Fibroblast of skin of right quadriceps (primary cell): ENCODE results near the gene CCN6.
"Not testable (repeated sequence)": the region's sequence is repeated elsewhere in the genome, so short reads cannot be mapped to it uniquely, and the experiment has no call there.

Source experiments
- DNase-seq: peaks from one replicate; pipeline ENCODE4 v3.0.0-alpha.2; 2013

Gene CCN6

DNA sequence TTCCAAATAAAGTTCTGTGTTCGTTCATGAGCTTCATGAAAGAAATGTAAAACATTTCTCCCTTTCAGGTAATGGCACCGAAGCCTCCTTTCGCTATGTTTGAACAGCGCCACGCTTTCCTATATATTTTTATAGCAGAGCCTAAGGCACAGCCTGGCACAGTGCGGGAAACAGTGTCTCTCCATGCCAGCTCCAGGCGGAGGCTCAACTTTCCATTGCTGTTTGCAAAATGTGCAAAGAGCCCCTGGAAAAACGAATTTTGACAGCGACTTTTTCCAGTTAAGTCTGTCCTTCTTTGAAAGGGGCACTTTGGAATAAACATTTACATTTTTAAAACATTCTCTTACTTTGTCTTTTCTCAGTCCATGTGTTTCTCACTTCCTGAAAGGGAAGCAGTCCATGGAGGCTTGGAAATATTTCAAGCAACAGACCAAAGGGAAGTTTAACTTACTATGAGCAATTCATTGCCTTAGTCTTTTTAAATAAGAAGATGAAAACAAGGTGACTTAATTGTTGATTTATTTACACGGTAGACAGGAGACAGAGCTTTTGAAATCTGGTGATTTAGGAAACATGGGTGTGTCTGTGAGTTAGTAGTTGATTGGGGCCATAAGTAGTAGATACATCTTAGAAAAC, 769 bp downstream of the CCN6 start:
- no peak for DNase-seq

DNA sequence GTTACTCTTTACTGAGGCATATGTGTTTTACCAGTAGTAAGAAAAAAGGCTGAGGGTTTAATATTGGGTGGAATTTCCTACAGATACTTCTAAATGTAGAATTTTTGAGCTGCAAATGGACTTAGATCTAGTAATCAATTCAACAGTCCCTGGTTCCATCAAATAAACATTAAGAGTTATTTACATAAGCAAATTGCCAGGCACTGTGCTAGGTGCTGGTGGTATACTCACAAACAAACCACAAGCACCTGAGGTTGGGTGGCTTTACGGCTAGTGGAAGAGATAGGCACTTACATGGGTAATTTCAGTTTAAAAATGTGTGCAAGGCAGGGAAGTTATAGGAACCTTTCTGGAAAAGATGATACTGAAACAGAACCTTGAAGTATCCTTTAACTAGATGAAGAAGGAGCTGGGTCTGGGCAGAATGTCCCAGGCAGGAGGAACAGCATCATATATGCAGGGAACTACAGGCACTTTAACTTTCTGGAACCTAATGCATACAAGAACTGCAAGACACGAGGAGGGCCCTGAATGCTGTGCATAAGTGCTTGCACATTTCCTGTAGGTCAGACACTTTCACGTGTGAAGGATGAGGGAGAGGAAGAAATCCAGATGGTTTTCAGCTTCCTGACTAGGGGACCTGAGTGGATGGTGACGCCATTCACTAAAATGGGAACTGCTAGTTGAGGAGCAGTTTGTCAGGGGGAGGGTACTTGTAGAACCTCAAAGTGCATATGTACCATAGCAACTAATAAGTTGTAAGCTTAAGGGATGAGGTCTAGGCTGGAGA, 4.5 kb downstream of the CCN6 start:
- DNase-seq = no peak

DNA sequence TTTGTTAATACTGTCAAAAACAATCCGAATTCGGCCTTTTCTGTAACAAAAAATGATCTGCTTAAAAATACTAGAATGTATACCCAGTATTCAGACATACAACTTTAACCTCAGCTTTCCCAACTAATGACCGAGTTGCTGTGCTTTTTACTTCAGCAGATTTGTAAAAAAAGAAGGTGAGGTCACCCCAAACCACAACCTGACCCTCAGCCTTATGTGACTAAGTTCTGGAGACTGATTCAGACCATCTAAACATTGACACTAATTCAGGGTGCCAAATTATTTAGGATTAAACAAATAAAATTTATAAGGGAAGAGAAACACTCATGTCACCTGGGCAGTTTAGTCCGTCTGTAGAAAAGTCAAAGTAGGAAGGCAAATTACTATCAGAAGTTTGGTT, 7.7 kb downstream of the CCN6 start:
- no peak for DNase-seq

DNA sequence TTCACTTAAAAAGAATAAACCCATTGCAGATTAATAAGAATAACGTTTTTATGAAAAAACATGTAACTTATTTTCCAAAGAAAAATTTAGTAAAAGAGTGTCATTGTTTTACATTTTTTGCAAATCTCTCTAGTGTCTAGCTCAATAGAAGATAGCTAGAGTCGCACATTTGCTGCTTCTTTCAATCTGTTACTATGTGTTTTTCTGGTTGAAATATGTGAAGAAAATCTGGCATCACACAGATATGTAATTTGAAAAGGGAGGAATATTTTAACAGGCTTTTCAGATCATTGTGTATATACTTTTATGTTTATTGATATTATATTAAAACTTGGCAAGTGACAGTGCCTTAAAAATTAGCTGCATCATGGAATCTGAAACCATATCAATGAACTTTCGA, 9.1 kb downstream of the CCN6 start:
- no peak for DNase-seq

DNA sequence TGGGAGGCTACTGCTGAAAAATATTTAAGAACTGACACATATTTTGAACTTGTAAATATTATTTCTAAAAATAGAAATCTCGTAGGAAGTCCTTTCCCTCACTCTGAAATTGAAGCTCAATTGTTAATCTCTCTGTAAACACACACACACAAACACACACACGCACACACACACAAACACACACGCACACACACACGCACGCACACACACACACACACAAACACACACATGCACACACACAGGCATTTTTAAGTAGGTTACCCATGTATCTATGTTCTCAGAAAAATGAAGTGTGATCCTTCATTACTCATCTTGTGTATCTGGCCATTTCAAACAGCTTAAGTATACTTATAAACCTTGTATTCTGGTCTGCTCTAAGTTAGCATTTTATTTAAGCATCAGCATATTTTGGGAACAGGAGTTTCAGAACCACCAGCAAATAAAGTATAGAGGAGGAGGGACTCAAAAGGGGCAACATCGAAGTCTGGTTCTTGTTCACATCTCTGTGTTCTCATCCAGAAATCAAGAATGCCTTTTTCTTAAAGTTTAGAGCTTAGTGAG, 11.6 kb downstream of the CCN6 start:
- no peak for DNase-seq

DNA sequence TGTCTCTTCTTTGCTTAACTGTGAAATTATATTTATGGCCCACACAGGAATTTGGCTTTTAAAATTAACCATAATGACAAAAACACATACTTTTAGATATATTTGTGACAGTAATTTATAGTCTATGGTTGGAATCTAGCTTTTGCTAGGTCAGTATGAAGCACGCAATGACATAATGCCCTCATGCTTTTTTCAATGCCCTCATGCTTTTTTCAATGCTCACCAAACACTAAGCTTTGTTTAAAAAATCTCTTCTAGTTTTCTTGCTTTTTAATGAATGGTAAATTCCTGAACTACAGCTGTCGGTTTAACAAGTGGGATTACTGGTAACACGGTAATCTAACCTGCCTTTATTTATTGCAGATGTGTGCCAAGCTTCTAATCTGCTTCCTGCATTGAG, 12.7 kb downstream of the CCN6 start:
- no peak for DNase-seq

DNA sequence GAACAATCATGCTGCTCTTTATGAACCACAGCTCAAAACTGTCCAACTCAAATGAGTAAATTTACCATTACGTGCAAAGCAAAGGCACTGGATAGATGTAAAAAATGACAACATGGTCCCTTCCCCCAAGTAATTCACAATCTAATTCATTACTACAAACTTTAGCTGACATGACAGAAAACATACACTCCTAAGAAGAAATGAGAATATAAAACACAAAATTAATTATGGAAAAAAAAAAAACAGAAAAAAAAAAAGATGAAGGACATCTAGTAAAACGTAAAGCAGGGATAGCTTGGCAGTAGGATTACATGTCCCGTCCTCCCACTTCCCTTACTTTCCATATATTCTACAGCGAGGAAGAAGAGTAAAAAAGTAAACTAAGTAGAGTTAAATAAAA, 27.7 kb downstream of the CCN6 start:
- no peak for DNase-seq

DNA sequence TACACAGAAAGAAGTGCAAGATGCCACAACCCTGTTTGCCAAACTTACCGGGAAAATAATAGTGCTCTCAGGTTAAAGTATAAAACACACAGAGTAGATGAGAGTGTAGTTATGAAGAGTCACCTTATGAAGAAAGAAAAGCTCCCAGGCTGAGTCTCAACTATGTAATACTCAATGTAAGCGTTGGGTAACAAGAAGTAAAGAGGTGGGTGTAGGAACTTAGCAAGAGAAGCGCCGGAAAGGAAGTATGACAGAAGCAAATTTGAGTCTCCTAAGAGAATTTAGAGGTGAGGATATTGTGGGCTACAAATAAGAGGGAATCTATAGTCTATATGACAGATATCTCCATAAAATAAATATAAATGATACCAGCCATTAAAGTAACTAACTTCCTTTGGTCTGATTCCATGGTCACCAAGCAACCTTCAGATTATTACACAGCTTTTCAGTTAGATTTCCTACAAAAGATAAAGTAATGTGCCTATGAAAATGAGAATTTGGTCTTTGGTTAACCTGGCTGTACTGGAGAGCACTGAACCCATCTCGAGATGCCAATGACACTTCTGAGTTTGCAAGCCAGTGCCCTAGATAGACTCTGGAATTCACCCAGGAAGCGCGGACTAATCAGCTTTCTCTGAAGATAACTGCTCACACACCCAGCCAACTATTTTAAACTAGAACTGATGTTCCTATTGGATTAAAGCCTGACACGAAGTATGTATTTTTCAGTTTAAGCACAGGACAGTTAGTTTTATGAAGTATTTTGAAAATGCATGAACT, 31.6 kb downstream of the CCN6 start:
- no peak for DNase-seq

DNA sequence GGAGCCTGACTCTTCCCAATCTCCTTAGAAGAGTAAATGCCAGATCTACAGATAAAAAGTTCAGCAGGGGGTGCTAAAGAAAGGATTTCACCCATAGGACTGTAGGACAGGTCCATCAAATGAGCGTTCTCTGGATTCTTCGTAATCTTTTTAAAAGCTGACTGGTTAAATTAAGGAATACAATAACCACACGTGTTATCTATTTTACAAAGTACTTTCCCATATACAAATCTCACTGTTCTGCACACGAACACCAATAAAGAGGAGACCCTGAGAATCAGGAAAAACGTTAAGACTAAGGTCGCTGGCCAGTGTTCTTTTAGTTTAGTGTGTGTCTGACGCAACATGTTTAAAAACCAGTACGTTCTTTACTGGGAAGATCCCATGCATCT, 32.8 kb downstream of the CCN6 start:
- DNase-seq = peak; percentile 66

DNA sequence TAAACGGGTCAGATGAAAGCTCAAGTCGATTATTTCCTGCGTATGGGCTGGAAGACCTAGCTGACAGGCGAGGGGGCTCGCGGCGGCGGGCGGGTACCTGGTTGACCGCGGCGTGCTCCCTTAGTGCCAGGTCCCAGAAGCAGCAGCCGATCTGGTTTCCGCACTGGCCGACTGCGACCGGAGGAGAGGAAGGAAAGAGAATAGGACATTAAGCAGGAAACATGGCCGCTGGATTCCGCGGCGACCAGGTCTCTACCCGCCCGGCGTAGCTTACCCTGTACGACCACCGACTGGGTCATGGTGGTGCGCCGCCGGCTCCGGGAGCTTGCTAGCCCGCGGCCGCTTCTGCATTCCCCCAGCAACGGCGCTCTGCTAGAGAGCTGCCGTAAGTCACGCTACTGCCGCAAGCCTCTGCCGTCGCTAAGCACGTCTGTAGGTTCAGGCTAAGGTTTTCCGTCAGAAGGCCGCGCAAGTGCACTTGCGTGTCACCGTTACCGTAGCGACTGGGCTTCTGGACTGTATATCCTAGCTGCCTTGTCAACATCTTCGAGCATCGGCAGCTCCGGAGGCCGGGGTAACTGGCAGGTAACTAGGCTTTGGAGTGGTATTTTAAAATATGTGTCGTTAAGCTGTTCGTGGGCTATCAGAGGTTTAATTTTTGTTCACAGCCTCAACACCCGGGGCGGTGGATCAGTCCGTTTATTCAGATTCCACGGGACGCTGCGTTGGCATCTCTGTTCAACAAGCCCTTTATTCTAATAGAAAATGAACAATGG, 33.4 kb downstream of the CCN6 start, which contains the start of the genes FAM229B and TUBE1:
Gene FAM229B, plus strand, starts transcription at position 456 of the 776 bp plus-strand sequence. CDS start 11,693 bp downstream, outside the sequence.
Gene TUBE1, minus strand, starts transcription at position 347 of the 776 bp plus-strand sequence. Its CDS starts 48 bp downstream, at position 299.
- DNase-seq = peak; percentile 96

DNA sequence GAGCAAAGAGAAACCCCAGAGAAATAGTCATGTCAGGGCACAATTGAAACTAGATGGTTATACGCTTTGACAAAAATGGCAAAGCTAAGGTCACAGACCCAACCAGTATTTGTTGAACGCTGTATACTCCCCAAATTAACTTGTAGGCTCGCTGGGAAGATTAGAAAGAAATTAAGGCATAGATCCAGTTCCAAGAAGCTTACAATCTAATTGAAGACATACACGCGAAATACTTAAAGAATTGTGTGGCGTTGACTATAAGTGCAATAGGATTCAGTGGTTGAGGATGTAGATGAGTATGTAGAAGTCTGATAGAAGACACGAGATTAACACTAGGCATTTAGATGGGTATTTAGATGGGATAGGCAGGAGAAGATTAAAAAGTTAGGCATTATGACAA, 34.0 kb downstream of the CCN6 start:
- DNase-seq = no peak

DNA sequence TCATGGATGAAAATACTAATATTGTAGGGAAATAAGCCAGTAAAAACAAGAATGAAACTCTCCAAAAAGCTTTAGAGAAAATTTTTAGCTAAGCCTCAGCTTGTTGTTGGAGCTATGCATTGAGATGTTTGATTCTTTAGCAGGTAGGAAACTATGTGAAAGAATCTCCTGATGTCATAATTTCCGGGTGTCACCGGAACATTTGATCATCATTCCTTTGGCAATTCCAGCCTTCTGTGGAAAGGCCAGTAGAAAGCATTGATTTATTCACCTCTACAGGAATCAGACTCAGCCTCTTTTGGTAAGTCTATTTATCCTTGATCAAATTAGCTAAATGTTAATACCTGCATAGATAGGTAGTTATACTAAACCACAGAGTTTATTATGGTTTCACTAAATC, 43.0 kb downstream of the CCN6 start:
- no peak for DNase-seq

DNA sequence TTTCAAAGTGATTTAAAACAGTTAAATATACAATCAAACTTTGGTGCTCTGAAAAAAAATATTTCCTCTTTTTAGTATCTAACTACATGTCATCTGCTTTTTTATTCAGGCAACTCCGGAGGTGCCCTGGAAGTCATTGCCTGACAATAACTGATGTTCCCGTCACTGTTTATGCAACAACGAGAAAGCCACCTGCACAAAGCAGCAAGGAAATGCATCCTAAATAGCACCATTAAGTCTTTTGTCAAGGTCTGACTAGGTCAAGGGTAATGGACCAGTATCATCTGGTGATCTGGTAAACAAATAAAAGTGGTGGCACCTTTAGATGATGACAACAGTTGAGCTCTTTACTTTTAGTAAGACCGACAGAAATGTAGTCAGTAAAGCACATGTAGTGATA, 46.7 kb downstream of the CCN6 start:
- DNase-seq = no peak

DNA sequence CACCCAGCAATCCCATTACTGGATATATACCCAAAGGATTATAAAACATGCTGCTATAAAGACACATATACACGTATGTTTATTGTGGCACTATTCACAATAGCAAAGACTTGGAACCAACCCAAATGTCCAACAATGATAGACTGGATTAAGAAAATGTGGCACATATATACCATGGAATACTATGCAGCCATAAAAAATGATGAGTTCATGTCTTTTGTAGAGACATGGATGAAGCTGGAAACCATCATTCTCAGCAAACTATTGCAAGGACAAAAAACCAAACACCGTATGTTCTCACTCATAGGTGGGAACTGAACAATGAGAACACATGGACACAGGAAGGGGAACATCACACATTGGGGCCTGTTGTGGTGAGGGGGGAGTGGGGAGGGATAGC, 52.1 kb downstream of the CCN6 start:
- DNase-seq = not testable (repeated sequence)

DNA sequence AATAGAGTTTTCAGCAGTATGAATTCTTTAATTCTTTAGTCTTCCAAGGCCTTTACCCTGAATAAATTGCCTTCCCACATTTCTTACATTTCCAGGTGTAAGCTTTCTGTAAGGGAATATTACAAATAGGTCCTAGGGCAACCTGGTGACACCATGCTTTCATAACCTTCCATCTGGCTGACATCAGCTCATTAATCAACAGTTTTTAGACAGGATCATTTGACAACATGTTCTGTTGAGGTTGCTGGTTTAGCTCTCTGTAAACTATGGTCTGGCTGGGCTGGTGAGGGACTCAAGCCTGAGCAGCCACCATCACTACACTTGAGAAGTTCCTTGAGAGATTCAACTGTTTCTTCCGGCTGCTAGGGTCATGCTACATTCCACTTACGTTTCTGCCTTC, 52.7 kb downstream of the CCN6 start:
- no peak for DNase-seq

DNA sequence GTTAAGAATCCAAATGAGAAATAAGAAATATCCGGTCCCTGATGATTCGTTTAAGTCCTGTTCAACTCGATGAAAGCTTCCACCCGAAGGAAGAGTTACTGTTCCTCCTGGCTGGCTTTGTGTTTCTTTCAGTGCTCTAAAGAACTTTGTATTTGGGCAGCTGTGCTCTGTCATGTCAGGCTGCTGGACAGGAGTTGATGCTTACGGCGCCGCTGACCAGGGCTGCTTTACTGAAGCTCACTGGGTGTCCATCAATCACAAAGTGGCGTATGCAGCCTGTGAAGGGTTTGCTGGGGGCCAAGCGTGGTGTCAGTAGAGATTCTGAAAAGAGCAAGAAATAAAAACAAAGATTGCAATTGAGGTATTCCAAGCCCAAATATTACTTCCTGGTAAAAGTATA, 55.4 kb downstream of the CCN6 start:
- DNase-seq = no peak

DNA sequence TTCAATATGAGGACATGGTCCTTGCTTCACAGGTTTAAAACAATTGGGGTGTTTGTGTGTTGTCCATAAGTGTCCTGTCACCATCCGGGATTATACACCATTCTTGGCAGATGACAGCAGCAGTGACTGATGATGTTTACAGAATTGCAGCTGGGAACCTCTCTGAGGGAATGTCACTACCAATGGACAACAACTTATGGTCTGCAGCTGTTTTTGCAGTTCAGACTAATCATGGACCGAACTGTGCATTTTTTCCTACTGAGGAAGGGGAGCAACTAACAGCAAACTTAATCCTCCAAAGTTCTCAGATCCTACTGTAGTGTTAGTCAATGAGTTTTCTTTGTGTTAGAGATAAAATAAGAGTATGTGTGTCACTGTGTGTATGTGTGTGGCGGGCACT, 59.5 kb downstream of the CCN6 start:
- no peak for DNase-seq

DNA sequence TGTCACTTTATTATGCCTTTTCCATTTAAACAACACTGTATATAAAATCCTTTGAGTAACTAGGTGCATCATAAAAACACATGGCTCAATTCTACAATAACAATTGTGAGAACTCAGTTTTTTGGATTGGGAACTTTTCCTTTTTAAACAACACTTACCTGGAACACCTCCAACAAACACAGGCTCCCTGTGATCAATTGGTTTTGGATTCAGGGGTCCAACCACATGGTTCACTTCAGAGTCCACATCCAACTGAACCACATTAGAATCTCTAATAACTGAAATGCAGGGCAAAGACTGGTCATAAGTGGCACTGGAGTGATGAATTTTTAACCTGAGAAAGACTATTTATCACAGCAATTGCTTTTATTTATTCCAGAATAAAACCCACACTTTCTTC, 60.0 kb downstream of the CCN6 start:
- no peak for DNase-seq

DNA sequence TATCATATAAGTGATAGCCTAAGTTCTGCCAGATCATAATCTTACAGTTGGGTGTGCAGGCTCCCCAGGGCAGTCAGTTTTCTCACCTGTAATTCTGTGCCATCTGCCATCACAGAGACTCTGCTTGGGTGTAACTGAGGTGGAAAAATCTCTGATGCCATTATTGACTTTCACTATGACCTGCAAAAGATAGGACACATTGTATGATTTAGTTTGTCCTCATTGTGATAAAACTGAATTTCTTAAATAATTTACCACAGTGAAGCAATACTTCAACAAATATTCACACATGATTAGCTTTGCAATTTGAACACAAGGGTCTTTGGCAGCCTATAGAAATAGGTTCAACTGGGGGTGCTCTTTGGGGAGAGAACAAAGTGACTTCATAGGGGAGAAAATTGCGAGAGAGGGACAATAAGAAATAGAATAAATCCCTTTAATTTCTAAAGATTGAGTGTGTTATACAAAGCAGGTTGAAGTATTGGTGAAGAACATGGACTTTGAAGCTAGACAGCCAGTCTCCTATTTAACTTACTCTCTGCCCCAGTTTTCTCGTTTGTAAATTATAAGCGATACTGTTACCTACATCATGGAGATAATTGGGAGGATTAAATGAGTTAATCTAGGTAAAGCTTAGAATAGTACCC, 60.8 kb downstream of the CCN6 start:
- no peak for DNase-seq

DNA sequence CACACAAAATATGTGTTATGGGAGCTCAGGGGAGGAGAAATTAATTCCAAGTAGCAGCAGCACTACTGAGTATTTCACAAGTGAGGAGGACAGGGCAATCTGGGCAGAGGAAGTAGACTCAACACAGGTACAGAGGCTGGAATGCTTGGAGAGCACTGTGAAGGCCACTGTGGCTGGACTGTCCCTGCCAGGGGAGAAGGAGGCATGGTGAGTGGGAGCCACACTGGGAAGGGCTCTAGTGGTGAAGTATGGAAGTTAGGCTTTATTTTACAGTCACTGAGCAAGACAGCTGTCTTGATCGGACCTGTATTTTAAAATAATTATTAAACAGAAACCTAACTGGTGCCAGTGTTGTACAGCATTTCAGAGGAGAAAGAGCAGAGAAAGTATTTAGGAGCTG, 62.3 kb downstream of the CCN6 start:
- no peak for DNase-seq

DNA sequence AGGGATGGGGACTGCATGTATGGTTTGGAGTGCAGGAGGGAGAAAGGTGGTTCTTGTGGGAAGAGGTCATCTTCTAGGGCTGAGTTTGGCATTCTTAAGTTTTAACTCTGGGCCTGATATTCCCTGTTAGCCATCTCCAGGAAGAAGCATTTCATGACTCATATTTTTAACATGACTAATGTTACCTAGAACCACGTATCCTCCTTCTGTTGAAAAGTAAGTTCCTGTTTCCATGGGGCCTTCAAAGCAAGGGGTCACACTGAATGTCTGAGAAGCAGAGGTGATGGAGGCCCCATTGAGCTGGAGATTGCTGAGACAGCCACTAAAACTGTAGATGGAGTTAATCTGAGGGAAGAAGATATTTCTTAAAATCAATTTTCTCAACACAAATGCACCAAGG, 63.6 kb downstream of the CCN6 start:
- peak; percentile 50 for DNase-seq

DNA sequence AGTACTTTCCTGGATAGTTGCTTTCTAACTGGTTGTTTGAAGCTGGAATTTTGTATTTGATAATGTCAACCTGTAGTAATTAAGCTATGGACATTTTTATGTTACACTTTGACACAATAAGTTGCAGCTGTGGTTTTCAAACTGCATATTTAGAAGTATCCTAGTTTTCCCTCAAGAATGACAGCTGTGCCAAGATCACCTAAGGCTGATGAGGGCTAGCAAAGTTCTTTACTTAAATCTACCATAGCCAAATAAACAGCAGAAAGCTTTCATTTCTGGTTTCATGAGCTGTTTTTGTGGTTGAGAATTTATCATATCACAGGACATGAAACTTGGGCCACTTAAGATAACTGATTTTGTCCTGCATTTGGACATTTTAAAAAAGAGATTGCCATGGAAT, 64.1 kb downstream of the CCN6 start:
- no peak for DNase-seq
